Panc1 (cell line): Measurements from ENCODE around the gene LRIT1.

Experiments used
- POLR2AphosphoS5 ChIP-seq: IDR thresholded peaks from 2 replicates; pipeline ENCODE4 v1.6.1; 2012; ENCODE audit warnings: mild to moderate bottlenecking, low read depth, low read length, moderate library complexity
- TF ChIP-seq, protein P1 (sequence below): fragments of 450-650 bp; IDR thresholded peaks from 2 replicates; pipeline ENCODE4 v1.5.1; 2017; ENCODE audit warnings: mild to moderate bottlenecking

GRCh38 chr10:84269773-84270172, 28.4 kb upstream of the LRIT1 start:
- TF ChIP-seq, protein P1, sequence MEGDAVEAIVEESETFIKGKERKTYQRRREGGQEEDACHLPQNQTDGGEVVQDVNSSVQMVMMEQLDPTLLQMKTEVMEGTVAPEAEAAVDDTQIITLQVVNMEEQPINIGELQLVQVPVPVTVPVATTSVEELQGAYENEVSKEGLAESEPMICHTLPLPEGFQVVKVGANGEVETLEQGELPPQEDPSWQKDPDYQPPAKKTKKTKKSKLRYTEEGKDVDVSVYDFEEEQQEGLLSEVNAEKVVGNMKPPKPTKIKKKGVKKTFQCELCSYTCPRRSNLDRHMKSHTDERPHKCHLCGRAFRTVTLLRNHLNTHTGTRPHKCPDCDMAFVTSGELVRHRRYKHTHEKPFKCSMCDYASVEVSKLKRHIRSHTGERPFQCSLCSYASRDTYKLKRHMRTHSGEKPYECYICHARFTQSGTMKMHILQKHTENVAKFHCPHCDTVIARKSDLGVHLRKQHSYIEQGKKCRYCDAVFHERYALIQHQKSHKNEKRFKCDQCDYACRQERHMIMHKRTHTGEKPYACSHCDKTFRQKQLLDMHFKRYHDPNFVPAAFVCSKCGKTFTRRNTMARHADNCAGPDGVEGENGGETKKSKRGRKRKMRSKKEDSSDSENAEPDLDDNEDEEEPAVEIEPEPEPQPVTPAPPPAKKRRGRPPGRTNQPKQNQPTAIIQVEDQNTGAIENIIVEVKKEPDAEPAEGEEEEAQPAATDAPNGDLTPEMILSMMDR, result no peak
- TF ChIP-seq POLR2AphosphoS5, result no peak
